DND-41 (cell line): ENCODE results near the gene FCN3.

Experiments used
- CTCF ChIP-seq: IDR thresholded peaks from 2 replicates; pipeline ENCODE4 v1.5.1; 2012; ENCODE audit warnings: borderline replicate concordance, low read length, moderate library complexity, mild to moderate bottlenecking; ENCODE audit not compliant: poor library complexity, severe bottlenecking; ENCODE audit errors: extremely low read depth
- EZH2 ChIP-seq: IDR thresholded peaks from 3 replicates; pipeline ENCODE4 v1.6.1; 2012; ENCODE audit warnings: borderline replicate concordance, low read depth, mild to moderate bottlenecking, moderate library complexity, low read length, inconsistent platforms; ENCODE audit not compliant: severe bottlenecking

- TF ChIP-seq CTCF: no peak
- no peak for TF ChIP-seq EZH2
Observed at GRCh38 chr1:27356619-27357280, 17.9 kb downstream of the FCN3 start.
